ENCODE measurements around the gene ILDR2.

- TF ChIP-seq POLR2AphosphoS5 (IDR thresholded peaks at IDR 0.05; ENCODE audit: low read depth, low read length) (no peak), POLR2A (IDR thresholded peaks at IDR 0.05; ENCODE audit: low read depth, low read length) (no peak), TAF1 (IDR thresholded peaks at IDR 0.05; ENCODE audit: borderline replicate concordance, low read depth, low read length) (no peak)
Observed at GRCh38 chr1:166981589-166981988, 6.2 kb upstream of the ILDR2 start.
